ENCODE results near the gene FAHD2B. TPM values are rescaled to one million over a fixed set of nuclear protein-coding genes. Genes with fewer than 3 reads are reported as not detected.
"Not testable (repeated sequence)": the region's sequence is repeated elsewhere in the genome, so short reads cannot be mapped to it uniquely, and the experiment has no call there.

Gene FAHD2B
- polyA plus RNA-seq, 1 experiment, result 10.7 TPM

GRCh38 chr2:97095661-97096060 is 979 bp upstream of the FAHD2B start:
- no peak overlapping the region; the same call in 1 of the 2 replicates for H3K4me3 ChIP-seq (ENCODE audit: low read depth, low read length)
- CTCF ChIA-PET, result interaction anchor here (2.8 kb wide), 1 partner anchor 17 kb away, joined by 12 read pairs; the partner anchor contains the start of gene ANKRD36
- POLR2A ChIA-PET, result no interaction called here
- no peak for DNase-seq (ENCODE audit: low read depth)
- H3K36me3 ChIP-seq (ENCODE audit: control insufficient read depth, insufficient read depth, low read length), result no peaks in the 10 kb centered on the region
- H3K27me3 ChIP-seq (ENCODE audit: control insufficient read depth, insufficient read depth, low read length), result no peaks in the 10 kb centered on the region
- no peak for TF ChIP-seq CTCF (IDR thresholded peaks at IDR 0.05; ENCODE audit: insufficient read depth, low read depth, low read length)

- POLR2A ChIA-PET; H3K36me3 ChIP-seq (ENCODE audit: control insufficient read depth, insufficient read depth, low read length); CTCF ChIA-PET; H3K27me3 ChIP-seq (ENCODE audit: control insufficient read depth, insufficient read depth, low read length); DNase-seq (ENCODE audit: low read depth): not testable (repeated sequence)
- H3K4me3 ChIP-seq (ENCODE audit: low read depth, low read length), result peak overlapping the region; percentile 35
Measured at GRCh38 chr2:97093983-97094771, 505 bp downstream of the FAHD2B start.

- DNase-seq (ENCODE audit: low read depth); H3K4me3 ChIP-seq (ENCODE audit: low read depth, low read length); H3K27me3 ChIP-seq (ENCODE audit: control insufficient read depth, insufficient read depth, low read length); H3K36me3 ChIP-seq (ENCODE audit: control insufficient read depth, insufficient read depth, low read length); CTCF ChIA-PET; POLR2A ChIA-PET: not testable (repeated sequence)
Measured at GRCh38 chr2:97092946-97093345, 1.7 kb downstream of the FAHD2B start.

GRCh38 chr2:97088706-97089105 is 6.0 kb downstream of the FAHD2B start:
- DNase-seq (ENCODE audit: low read depth); CTCF ChIA-PET; POLR2A ChIA-PET; H3K27me3 ChIP-seq (ENCODE audit: control insufficient read depth, insufficient read depth, low read length); H3K4me3 ChIP-seq (ENCODE audit: low read depth, low read length); H3K36me3 ChIP-seq (ENCODE audit: control insufficient read depth, insufficient read depth, low read length): not testable (repeated sequence)

GRCh38 chr2:97085093-97085492 is 9.6 kb downstream of the FAHD2B start:
- DNase-seq (ENCODE audit: low read depth); H3K27me3 ChIP-seq (ENCODE audit: control insufficient read depth, insufficient read depth, low read length); H3K36me3 ChIP-seq (ENCODE audit: control insufficient read depth, insufficient read depth, low read length); H3K4me3 ChIP-seq (ENCODE audit: low read depth, low read length); POLR2A ChIA-PET; CTCF ChIA-PET: not testable (repeated sequence)

- H3K27me3 ChIP-seq (ENCODE audit: control insufficient read depth, insufficient read depth, low read length); CTCF ChIA-PET; DNase-seq (ENCODE audit: low read depth); H3K4me3 ChIP-seq (ENCODE audit: low read depth, low read length); H3K36me3 ChIP-seq (ENCODE audit: control insufficient read depth, insufficient read depth, low read length); POLR2A ChIA-PET: not testable (repeated sequence)
Measured at GRCh38 chr2:97083516-97083915, 11.2 kb downstream of the FAHD2B start.

- POLR2A ChIA-PET; H3K4me3 ChIP-seq (ENCODE audit: low read depth, low read length); CTCF ChIA-PET; H3K27me3 ChIP-seq (ENCODE audit: control insufficient read depth, insufficient read depth, low read length); DNase-seq (ENCODE audit: low read depth); H3K36me3 ChIP-seq (ENCODE audit: control insufficient read depth, insufficient read depth, low read length): not testable (repeated sequence)
Measured at GRCh38 chr2:97082206-97082605, 12.5 kb downstream of the FAHD2B start.

- H3K27me3 ChIP-seq (ENCODE audit: control insufficient read depth, insufficient read depth, low read length); CTCF ChIA-PET; DNase-seq (ENCODE audit: low read depth); H3K4me3 ChIP-seq (ENCODE audit: low read depth, low read length); POLR2A ChIA-PET; H3K36me3 ChIP-seq (ENCODE audit: control insufficient read depth, insufficient read depth, low read length): not testable (repeated sequence)
Measured at GRCh38 chr2:97080855-97081254, 13.8 kb downstream of the FAHD2B start.

GRCh38 chr2:97077213-97077612 is 17.5 kb downstream of the FAHD2B start:
- DNase-seq (ENCODE audit: low read depth); CTCF ChIA-PET; H3K36me3 ChIP-seq (ENCODE audit: control insufficient read depth, insufficient read depth, low read length); POLR2A ChIA-PET; H3K4me3 ChIP-seq (ENCODE audit: low read depth, low read length); H3K27me3 ChIP-seq (ENCODE audit: control insufficient read depth, insufficient read depth, low read length): not testable (repeated sequence)

- H3K4me3 ChIP-seq (ENCODE audit: low read depth, low read length); H3K27me3 ChIP-seq (ENCODE audit: control insufficient read depth, insufficient read depth, low read length); POLR2A ChIA-PET; DNase-seq (ENCODE audit: low read depth); CTCF ChIA-PET; H3K36me3 ChIP-seq (ENCODE audit: control insufficient read depth, insufficient read depth, low read length): not testable (repeated sequence)
Measured at GRCh38 chr2:97070915-97071314, 23.8 kb downstream of the FAHD2B start.

- DNase-seq (ENCODE audit: low read depth); POLR2A ChIA-PET; H3K36me3 ChIP-seq (ENCODE audit: control insufficient read depth, insufficient read depth, low read length); CTCF ChIA-PET; H3K4me3 ChIP-seq (ENCODE audit: low read depth, low read length); H3K27me3 ChIP-seq (ENCODE audit: control insufficient read depth, insufficient read depth, low read length): not testable (repeated sequence)
Measured at GRCh38 chr2:97068722-97069121, 26.0 kb downstream of the FAHD2B start.
